H1 (cell line): ENCODE measurements around the gene MCUB. TPM values are rescaled to one million over a fixed set of nuclear protein-coding genes. Genes with fewer than 3 reads are reported as not detected.

Experiments
- CTCF ChIA-PET: fragments of 300-600 bp; sonication (Branson Sonifier 250); formaldehyde crosslinking; loops from one replicate; lab custom pipeline; 2021; ENCODE audit not compliant: partially characterized antibody; lab: Charles Lee
- POLR2A ChIA-PET: fragments of 300-600 bp; sonication (Branson Sonifier 250); formaldehyde crosslinking; loops from one replicate; lab custom pipeline; 2021; ENCODE audit warnings: inconsistent platforms; ENCODE audit not compliant: partially characterized antibody; lab: Charles Lee
- DNase-seq, 2 experiments: peaks; one replicate each; pipeline versions ENCODE4 v3.0.0 to v3.0.0-alpha.2; 2010 to 2022; ENCODE audit warnings: low spot score in 2 of 2, low read depth in 1 of 2, mixed read lengths in 1 of 2
- FAIRE-seq: peaks from 2 replicates; lab custom pipeline; 2011; peaks lifted over from hg19 to GRCh38; lab: Jason Lieb, UNC
- H2AFZ ChIP-seq: 2 replicates; pipeline ENCODE4 v1.8.1; 2012; ENCODE audit warnings: low read length, inconsistent platforms
- H2AK5ac ChIP-seq: 2 replicates; pipeline ENCODE4 v1.6.1; 2013; ENCODE audit warnings: low read depth, low read length
- H2BK120ac ChIP-seq: replicated peaks from 2 replicates; pipeline ENCODE3; 2013; ENCODE audit warnings: low read depth, low read length, inconsistent platforms
- H2BK12ac ChIP-seq: 2 replicates; pipeline ENCODE4 v1.6.1; 2013; ENCODE audit warnings: low read depth, low read length
- H2BK15ac ChIP-seq: 2 replicates; pipeline ENCODE4 v1.6.1; 2013; ENCODE audit warnings: low read length
- H2BK20ac ChIP-seq: 2 replicates; pipeline ENCODE4 v1.6.1; 2013; ENCODE audit warnings: low read length
- H2BK5ac ChIP-seq: 2 replicates; pipeline ENCODE4 v1.6.1; 2013; ENCODE audit warnings: low read depth, low read length
- H3K14ac ChIP-seq: 2 replicates; pipeline ENCODE4 v1.6.1; 2013; ENCODE audit warnings: inconsistent platforms; ENCODE audit not compliant: insufficient read length
- H3K18ac ChIP-seq: 2 replicates; pipeline ENCODE4 v1.6.1; 2013; ENCODE audit warnings: low read length; ENCODE audit errors: extremely low read depth
- H3K23ac ChIP-seq: 2 replicates; pipeline ENCODE4 v1.6.1; 2013; ENCODE audit warnings: inconsistent platforms; ENCODE audit not compliant: insufficient read length
- H3K23me2 ChIP-seq: 2 replicates; pipeline ENCODE4 v1.6.1; 2013; ENCODE audit warnings: low read depth, low read length
- H3K27ac ChIP-seq: 2 replicates; pipeline ENCODE4 v1.6.1; 2011; ENCODE audit warnings: low read depth, low read length, inconsistent platforms
- H3K27me3 ChIP-seq, 4 experiments: replicated peaks in 1 of 4; 1 replicate in 1 of 4; 2 replicates in 3 of 4; pipeline versions ENCODE4 v1.6.1 to v1.8.1; 2011 to 2013; ENCODE audit warnings: low read length in 3 of 4, mild to moderate bottlenecking in 3 of 4, inconsistent platforms in 2 of 4, mixed read lengths in 2 of 4, moderate library complexity in 1 of 4; ENCODE audit not compliant: control insufficient read depth in 3 of 4, insufficient read depth in 3 of 4; ENCODE audit errors: extremely low read depth in 1 of 4
- H3K36me3 ChIP-seq, 4 experiments: 2 replicates each; pipeline versions ENCODE4 v1.6.1 to v1.8.1; 2011 to 2013; ENCODE audit warnings: mild to moderate bottlenecking in 4 of 4, low read length in 3 of 4, moderate library complexity in 2 of 4, control low read depth in 1 of 4, inconsistent platforms in 1 of 4; ENCODE audit not compliant: insufficient read depth in 4 of 4, control insufficient read depth in 2 of 4
- H3K4ac ChIP-seq: replicated peaks from 2 replicates; pipeline ENCODE3; 2013; ENCODE audit warnings: low read length, low read depth, mixed read lengths, inconsistent platforms; ENCODE audit not compliant: insufficient read length
- H3K4me1 ChIP-seq, 4 experiments: replicated peaks in 1 of 4; 1 replicate in 1 of 4; 2 replicates in 3 of 4; pipeline versions ENCODE4 v1.6.1 to v1.8.1; 2011 to 2013; ENCODE audit warnings: low read length in 3 of 4, inconsistent platforms in 2 of 4, mixed read lengths in 1 of 4; ENCODE audit not compliant: insufficient read depth in 4 of 4, control insufficient read depth in 3 of 4
- H3K4me2 ChIP-seq, 2 experiments: 2 replicates each; pipeline versions ENCODE4 v1.6.1 to v1.8.1; 2011 to 2013; ENCODE audit warnings: low read depth in 2 of 2, low read length in 2 of 2, control low read depth in 1 of 2, inconsistent platforms in 1 of 2, mild to moderate bottlenecking in 1 of 2; ENCODE audit not compliant: insufficient read depth in 1 of 2
- H3K4me3 ChIP-seq, 4 experiments: fragments of 200-600, 300-600 bp in 1 of 4; sonication (generic), shearing (Covaris generic), sonication (Bioruptor Twin) in 1 of 4; 2 replicates each; pipeline versions ENCODE4 v1.5.1 to v1.8.1; 2011 to 2016; ENCODE audit warnings: low read length in 4 of 4, low read depth in 3 of 4, control low read depth in 2 of 4, inconsistent platforms in 2 of 4, mild to moderate bottlenecking in 2 of 4, mixed read lengths in 1 of 4, moderate library complexity in 1 of 4; ENCODE audit not compliant: insufficient read depth in 2 of 4; ENCODE audit errors: extremely low read depth in 1 of 4
- H3K56ac ChIP-seq: replicated peaks from 2 replicates; pipeline ENCODE3; 2013; ENCODE audit warnings: low read depth, mild to moderate bottlenecking, mixed read lengths, low read length, inconsistent platforms; ENCODE audit not compliant: insufficient read length
- H3K79me1 ChIP-seq: 2 replicates; pipeline ENCODE4 v1.6.1; 2013; ENCODE audit warnings: low read depth, low read length, control low read depth
- H3K79me2 ChIP-seq, 2 experiments: 2 replicates each; pipeline versions ENCODE4 v1.6.1 to v1.8.1; 2012 to 2013; ENCODE audit warnings: low read length in 2 of 2, mild to moderate bottlenecking in 2 of 2, inconsistent platforms in 1 of 2; ENCODE audit not compliant: insufficient read depth in 2 of 2, control insufficient read depth in 1 of 2
- H3K9ac ChIP-seq, 4 experiments: replicated peaks in 1 of 4; 1 replicate in 1 of 4; 2 replicates in 3 of 4; pipeline versions ENCODE4 v1.6.1 to v1.8.1; 2011 to 2013; ENCODE audit warnings: low read depth in 3 of 4, low read length in 3 of 4, control low read depth in 2 of 4, mild to moderate bottlenecking in 2 of 4, moderate library complexity in 2 of 4, inconsistent platforms in 1 of 4; ENCODE audit errors: extremely low read depth in 1 of 4
- H3K9me3 ChIP-seq, 2 experiments: 2 replicates each; pipeline versions ENCODE4 v1.6.1 to v1.8.1; 2012 to 2013; ENCODE audit warnings: mild to moderate bottlenecking in 2 of 2, moderate library complexity in 2 of 2, control low read depth in 1 of 2, inconsistent platforms in 1 of 2, low read depth in 1 of 2, low read length in 1 of 2, mixed read lengths in 1 of 2; ENCODE audit not compliant: insufficient read depth in 2 of 2
- H4K20me1 ChIP-seq, 2 experiments: replicated peaks in 1 of 2; 2 replicates each; pipeline versions ENCODE3 to v1.8.1; 2011 to 2013; ENCODE audit warnings: inconsistent platforms in 2 of 2, low read length in 2 of 2, mild to moderate bottlenecking in 1 of 2; ENCODE audit not compliant: insufficient read depth in 2 of 2, control insufficient read depth in 1 of 2
- H4K5ac ChIP-seq: 2 replicates; pipeline ENCODE4 v1.6.1; 2013; ENCODE audit warnings: low read length, low read depth, mixed read lengths, inconsistent platforms; ENCODE audit not compliant: insufficient read length
- H4K8ac ChIP-seq: 2 replicates; pipeline ENCODE4 v1.8.0; 2013; ENCODE audit warnings: mild to moderate bottlenecking, moderate library complexity, low read length, inconsistent platforms; ENCODE audit not compliant: insufficient read depth; ENCODE audit errors: extremely low read depth
- H4K91ac ChIP-seq: replicated peaks from 2 replicates; pipeline ENCODE3; 2013; ENCODE audit warnings: low read length, mixed read lengths, inconsistent platforms; ENCODE audit not compliant: insufficient read length
- RAD21 ChIP-seq, 2 experiments: IDR thresholded peaks in 1 of 2; conservative IDR thresholded peaks in 1 of 2; 2 replicates each; pipeline ENCODE4 v1.6.1; 2011; ENCODE audit warnings: low read depth in 2 of 2, low read length in 2 of 2, improper control_type of control experiment in 1 of 2, inconsistent platforms in 1 of 2, mild to moderate bottlenecking in 1 of 2, moderate library complexity in 1 of 2
- TEAD4 ChIP-seq: IDR thresholded peaks from 2 replicates; pipeline ENCODE4 v1.6.1; 2012; ENCODE audit warnings: low read depth, low read length, inconsistent platforms, mixed read lengths
- WGBS, 2 experiments: shearing (Covaris generic) in 1 of 2; methylation state at CpG; one replicate each; pipeline versions ENCODE4 v1.1.6 to v1.1.7; 2013 to 2015; ENCODE audit warnings: low lambda C conversion rate in 2 of 2, mixed read lengths in 2 of 2, inconsistent platforms in 1 of 2, low coverage in 1 of 2, missing lambda C conversion rate in 1 of 2; ENCODE audit not compliant: insufficient replicate concordance in 2 of 2, insufficient coverage in 1 of 2, insufficient read length in 1 of 2; ENCODE audit errors: extremely low coverage in 1 of 2, missing lambda C conversion rate in 1 of 2; 5-methylcytosine and 5-hydroxymethylcytosine counted together
- polyA plus RNA-seq, 7 experiments: library from polyadenylated mRNA; depleted of rRNA in 3 of 7; stranded (reverse) in 5 of 7; unstranded in 2 of 7; fragments of >200 nt in 5 of 7; fragments of 200-250 nt in 2 of 7; gene quantifications; 1 replicate in 5 of 7; 2 replicates in 1 of 7; 4 replicates in 1 of 7; pipeline versions ENCODE4 v1.2.1 to v1.2.3, GENCODE V29; 2011 to 2013; ENCODE audit warnings: missing spikeins in 2 of 7, mixed read lengths in 2 of 7
- total RNA-seq: library from RNA; stranded (reverse); fragmentation: NEBNext Ultra II Directional; extraction: Animal tissue kit (Norgen Biotek cat#: 25700); gene quantifications from 2 replicates; pipeline ENCODE4 v1.2.1, GENCODE V29; 2021
- TF ChIP-seq, protein P1 (sequence below), 3 experiments: IDR thresholded peaks; 1 replicate in 2 of 3; 2 replicates in 1 of 3; pipeline versions ENCODE4 v1.5.1 to v1.6.1; 2011; ENCODE audit warnings: low read length in 3 of 3, mild to moderate bottlenecking in 3 of 3, inconsistent platforms in 2 of 3, low read depth in 1 of 3, moderate library complexity in 1 of 3; ENCODE audit not compliant: insufficient read depth in 1 of 3; ENCODE audit errors: control extremely low read depth in 1 of 3

MCUB gene
- total and polyA plus RNA-seq, 2 of the 8 experiments (the other 6 are each of a cell fraction or from before 2014, with no cell fraction given): 15.2 to 19.4 TPM

DNA sequence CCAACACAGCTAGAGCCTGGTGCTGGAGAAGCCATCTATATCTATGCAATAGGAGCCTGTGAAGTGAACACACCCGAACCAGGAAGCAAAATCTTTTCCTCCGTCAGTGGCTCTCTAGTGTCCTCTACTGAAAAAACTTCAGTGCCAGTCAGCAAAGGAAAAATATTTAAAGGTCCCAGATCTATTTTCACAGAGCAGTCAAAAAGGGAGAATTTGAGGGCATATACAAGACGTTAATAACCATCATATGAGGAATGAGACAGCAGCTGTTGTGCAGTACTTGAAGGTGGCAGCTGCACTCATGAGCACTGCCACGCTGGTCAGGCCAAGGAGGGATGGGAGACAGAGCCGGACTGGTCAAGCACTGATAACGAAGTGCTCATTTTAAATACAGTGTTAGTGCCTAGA, 14.4 kb downstream of the MCUB start:
- Histone ChIP-seq H3K79me2 (no peaks in the 10 kb centered on the region), H2BK5ac (no peak overlapping the region), H3K56ac (no peak overlapping the region), H3K4me3 (no peak overlapping the region), H3K14ac (no peak overlapping the region), H3K4me2 (no peak overlapping the region), H3K36me3 (no peaks in the 10 kb centered on the region), H3K4ac (no peak overlapping the region), H2AFZ (no peak overlapping the region), H4K5ac (no peak overlapping the region), H4K20me1 (no peaks in the 10 kb centered on the region), H2BK20ac (no peak overlapping the region), H3K9ac (no peak overlapping the region), H4K91ac (no peak overlapping the region), H4K8ac (no peak overlapping the region), H3K4me1 (no peaks in the 10 kb centered on the region), H3K27me3 (no peaks in the 10 kb centered on the region), H3K23me2 (no peaks in the 10 kb centered on the region), H2BK12ac (no peak overlapping the region), H3K9me3 (no peaks in the 10 kb centered on the region), H2AK5ac (no peak overlapping the region), H2BK120ac (no peak overlapping the region), H3K18ac (no peak overlapping the region), H2BK15ac (no peak overlapping the region), H3K27ac (no peak overlapping the region), H3K79me1 (no peaks in the 10 kb centered on the region), H3K23ac (no peak overlapping the region)
- TF ChIP-seq TEAD4 (no peak), RAD21 (IDR thresholded peaks at IDR 0.05 in 1 of 2, conservative IDR thresholded peaks at IDR 0.05 in 1 of 2; ENCODE audit: low read depth in 2 of 2, low read length in 2 of 2) (peak; percentile 44 to 53; a peak in 3 of 4 replicates)
- TF ChIP-seq, protein P1, sequence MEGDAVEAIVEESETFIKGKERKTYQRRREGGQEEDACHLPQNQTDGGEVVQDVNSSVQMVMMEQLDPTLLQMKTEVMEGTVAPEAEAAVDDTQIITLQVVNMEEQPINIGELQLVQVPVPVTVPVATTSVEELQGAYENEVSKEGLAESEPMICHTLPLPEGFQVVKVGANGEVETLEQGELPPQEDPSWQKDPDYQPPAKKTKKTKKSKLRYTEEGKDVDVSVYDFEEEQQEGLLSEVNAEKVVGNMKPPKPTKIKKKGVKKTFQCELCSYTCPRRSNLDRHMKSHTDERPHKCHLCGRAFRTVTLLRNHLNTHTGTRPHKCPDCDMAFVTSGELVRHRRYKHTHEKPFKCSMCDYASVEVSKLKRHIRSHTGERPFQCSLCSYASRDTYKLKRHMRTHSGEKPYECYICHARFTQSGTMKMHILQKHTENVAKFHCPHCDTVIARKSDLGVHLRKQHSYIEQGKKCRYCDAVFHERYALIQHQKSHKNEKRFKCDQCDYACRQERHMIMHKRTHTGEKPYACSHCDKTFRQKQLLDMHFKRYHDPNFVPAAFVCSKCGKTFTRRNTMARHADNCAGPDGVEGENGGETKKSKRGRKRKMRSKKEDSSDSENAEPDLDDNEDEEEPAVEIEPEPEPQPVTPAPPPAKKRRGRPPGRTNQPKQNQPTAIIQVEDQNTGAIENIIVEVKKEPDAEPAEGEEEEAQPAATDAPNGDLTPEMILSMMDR (IDR thresholded peaks at IDR 0.05; ENCODE audit: control extremely low read depth in 1 of 3, insufficient read depth in 1 of 3, low read depth in 1 of 3, low read length in 3 of 3): peak in 1 of 3 experiments; percentile 33; a peak in 1 of 4 replicates
- ChIA-PET CTCF (interaction anchor here (0.6 to 2.0 kb wide), 9 partner anchors 11 to 652 kb away, joined by 3 to 7 read pairs (median 4); no protein-coding TSS in a partner anchor), POLR2A (interaction anchor here (1.6 kb wide), 1 partner anchor 11 kb away, joined by 5 read pairs; no protein-coding TSS in a partner anchor)
- DNase-seq: no peak
- FAIRE-seq: no peak
- 86% methylated on average over 6 of the region's 6 CpGs; no CpG with 5 or more reads in 1 of the 2 experiments for WGBS, 2 experiments
